ENCODE data around the gene TUBGCP6.
A peak's percentile ranks its signal among the peaks of the same experiment; 100 is the strongest.
"Not testable (repeated sequence)": the region's sequence is repeated elsewhere in the genome, so short reads cannot be mapped to it uniquely, and the experiment has no call there.

Gene TUBGCP6

GRCh38 chr22:50274771-50275170 is 29.9 kb upstream of the TUBGCP6 start:
- no peak for DNase-seq (ENCODE audit: low read depth, low spot score)
- TF ChIP-seq FOXP2 (optimal IDR thresholded peaks at IDR 0.05; ENCODE audit: control extremely low read depth, extremely low read length, insufficient read depth) (no peak), POLR2AphosphoS5 (IDR thresholded peaks at IDR 0.05; ENCODE audit: borderline replicate concordance, low read depth, low read length) (no peak), EZH2 (IDR thresholded peaks at IDR 0.05) (no peak)
- Histone ChIP-seq H3K36me3 (ENCODE audit: insufficient read depth, low read length) (peaks cover 39% of the 10 kb centered on the region; the same call in 1 of the 2 replicates), H3K4me3 (no peak overlapping the region), H3K27ac (no peak overlapping the region), H3K9me3 (ENCODE audit: low read depth, low read length) (no peaks in the 10 kb centered on the region), H3K9ac (ENCODE audit: insufficient read length) (no peak overlapping the region)

- Histone ChIP-seq H3K9ac (ENCODE audit: insufficient read length) (no peak overlapping the region), H3K9me3 (ENCODE audit: low read depth, low read length) (no peaks in the 10 kb centered on the region), H3K36me3 (ENCODE audit: insufficient read depth, low read length) (peaks cover 38% of the 10 kb centered on the region; the same call in 1 of the 2 replicates), H3K27ac (no peak overlapping the region), H3K4me3 (no peak overlapping the region)
- no peak for DNase-seq (ENCODE audit: low read depth, low spot score)
- TF ChIP-seq FOXP2 (optimal IDR thresholded peaks at IDR 0.05; ENCODE audit: control extremely low read depth, extremely low read length, insufficient read depth): no peak
- TF ChIP-seq EZH2 (IDR thresholded peaks at IDR 0.05): no peak
These were observed 29.5 kb upstream of the TUBGCP6 start for GRCh38 chr22:50274311-50274710.

GRCh38 chr22:50273781-50274180 is 29.0 kb upstream of the TUBGCP6 start:
- not testable (repeated sequence) for H3K9ac ChIP-seq (ENCODE audit: insufficient read length); H3K9me3 ChIP-seq (ENCODE audit: low read depth, low read length); H3K27ac ChIP-seq; H3K4me3 ChIP-seq; DNase-seq (ENCODE audit: low read depth, low spot score)
- H3K36me3 ChIP-seq (ENCODE audit: insufficient read depth, low read length): peaks cover 34% of the 10 kb centered on the region; the same call in 1 of the 2 replicates

- H3K27ac ChIP-seq; H3K9ac ChIP-seq (ENCODE audit: insufficient read length); DNase-seq (ENCODE audit: low read depth, low spot score); H3K4me3 ChIP-seq; H3K9me3 ChIP-seq (ENCODE audit: low read depth, low read length): not testable (repeated sequence)
- peaks cover 31% of the 10 kb centered on the region; the same call in 1 of the 2 replicates for H3K36me3 ChIP-seq (ENCODE audit: insufficient read depth, low read length)
These were observed 28.5 kb upstream of the TUBGCP6 start for GRCh38 chr22:50273352-50273751.

- TF ChIP-seq FOXP2 (optimal IDR thresholded peaks at IDR 0.05; ENCODE audit: control extremely low read depth, extremely low read length, insufficient read depth) (no peak), EZH2 (IDR thresholded peaks at IDR 0.05) (no peak), POLR2AphosphoS5 (IDR thresholded peaks at IDR 0.05; ENCODE audit: borderline replicate concordance, low read depth, low read length) (no peak)
- H3K4me3 ChIP-seq: peak overlapping the region; percentile 81
- no peak overlapping the region for H3K27ac ChIP-seq
- H3K36me3 ChIP-seq (ENCODE audit: insufficient read depth, low read length): peaks cover 22% of the 10 kb centered on the region; the same call in 1 of the 2 replicates
- H3K9me3 ChIP-seq (ENCODE audit: low read depth, low read length): no peaks in the 10 kb centered on the region
- no peak for DNase-seq (ENCODE audit: low read depth, low spot score)
- no peak overlapping the region for H3K9ac ChIP-seq (ENCODE audit: insufficient read length)
These were observed 27.4 kb upstream of the TUBGCP6 start for GRCh38 chr22:50272044-50272802.

- peak overlapping the region; percentile 81 for H3K4me3 ChIP-seq
- TF ChIP-seq EZH2 (IDR thresholded peaks at IDR 0.05): no peak
- 0 out of 2 replicates have a peak, but pooled peaks have one; percentile 7 for TF ChIP-seq POLR2AphosphoS5 (IDR thresholded peaks at IDR 0.05; ENCODE audit: borderline replicate concordance, low read depth, low read length)
- no peaks in the 10 kb centered on the region for H3K9me3 ChIP-seq (ENCODE audit: low read depth, low read length)
- no peak overlapping the region for H3K27ac ChIP-seq
- DNase-seq (ENCODE audit: low read depth, low spot score): no peak
- peak overlapping the region; percentile 63 for H3K9ac ChIP-seq (ENCODE audit: insufficient read length)
- peaks cover 17% of the 10 kb centered on the region; the same call in 1 of the 2 replicates for H3K36me3 ChIP-seq (ENCODE audit: insufficient read depth, low read length)
These were observed 26.7 kb upstream of the TUBGCP6 start for GRCh38 chr22:50271519-50271970.

- Histone ChIP-seq H3K9me3 (ENCODE audit: low read depth, low read length) (no peaks in the 10 kb centered on the region), H3K4me3 (peak overlapping the region; percentile 81), H3K9ac (ENCODE audit: insufficient read length) (peak overlapping the region; percentile 63), H3K27ac (peak overlapping the region; percentile 4; the same call in 1 of the 2 replicates), H3K36me3 (ENCODE audit: insufficient read depth, low read length) (peaks cover 10% of the 10 kb centered on the region; the same call in 1 of the 2 replicates)
- TF ChIP-seq FOXP2 (optimal IDR thresholded peaks at IDR 0.05; ENCODE audit: control extremely low read depth, extremely low read length, insufficient read depth) (no peak), EZH2 (IDR thresholded peaks at IDR 0.05) (no peak), POLR2AphosphoS5 (IDR thresholded peaks at IDR 0.05; ENCODE audit: borderline replicate concordance, low read depth, low read length) (no peak)
- DNase-seq (ENCODE audit: low read depth, low spot score): no peak
These were observed 26.0 kb upstream of the TUBGCP6 start for GRCh38 chr22:50270666-50271394.

GRCh38 chr22:50269970-50270665 is 25.3 kb upstream of the TUBGCP6 start, which contains the start of gene MAPK11:
TSS of gene MAPK11 (minus strand) at chr22:50270380. CDS start at chr22:50270292, 88 bp downstream.
- Histone ChIP-seq H3K9me3 (ENCODE audit: low read depth, low read length) (no peaks in the 10 kb centered on the region), H3K36me3 (ENCODE audit: insufficient read depth, low read length) (peaks cover 3% of the 10 kb centered on the region; the same call in 1 of the 2 replicates), H3K27ac (peak within 1 kb of the TSS; percentile 4; the same call in 1 of the 2 replicates), H3K9ac (ENCODE audit: insufficient read length) (peak within 1 kb of the TSS; percentile 49), H3K4me3 (peak within 1 kb of the TSS; percentile 81)
- no peak for TF ChIP-seq FOXP2 (optimal IDR thresholded peaks at IDR 0.05; ENCODE audit: control extremely low read depth, extremely low read length, insufficient read depth)
- TF ChIP-seq POLR2AphosphoS5 (IDR thresholded peaks at IDR 0.05; ENCODE audit: borderline replicate concordance, low read depth, low read length): no peak
- TF ChIP-seq EZH2 (IDR thresholded peaks at IDR 0.05): no peak
- DNase-seq (ENCODE audit: low read depth, low spot score): no peak
